ENCODE results near the gene KANSL1.

DNA sequence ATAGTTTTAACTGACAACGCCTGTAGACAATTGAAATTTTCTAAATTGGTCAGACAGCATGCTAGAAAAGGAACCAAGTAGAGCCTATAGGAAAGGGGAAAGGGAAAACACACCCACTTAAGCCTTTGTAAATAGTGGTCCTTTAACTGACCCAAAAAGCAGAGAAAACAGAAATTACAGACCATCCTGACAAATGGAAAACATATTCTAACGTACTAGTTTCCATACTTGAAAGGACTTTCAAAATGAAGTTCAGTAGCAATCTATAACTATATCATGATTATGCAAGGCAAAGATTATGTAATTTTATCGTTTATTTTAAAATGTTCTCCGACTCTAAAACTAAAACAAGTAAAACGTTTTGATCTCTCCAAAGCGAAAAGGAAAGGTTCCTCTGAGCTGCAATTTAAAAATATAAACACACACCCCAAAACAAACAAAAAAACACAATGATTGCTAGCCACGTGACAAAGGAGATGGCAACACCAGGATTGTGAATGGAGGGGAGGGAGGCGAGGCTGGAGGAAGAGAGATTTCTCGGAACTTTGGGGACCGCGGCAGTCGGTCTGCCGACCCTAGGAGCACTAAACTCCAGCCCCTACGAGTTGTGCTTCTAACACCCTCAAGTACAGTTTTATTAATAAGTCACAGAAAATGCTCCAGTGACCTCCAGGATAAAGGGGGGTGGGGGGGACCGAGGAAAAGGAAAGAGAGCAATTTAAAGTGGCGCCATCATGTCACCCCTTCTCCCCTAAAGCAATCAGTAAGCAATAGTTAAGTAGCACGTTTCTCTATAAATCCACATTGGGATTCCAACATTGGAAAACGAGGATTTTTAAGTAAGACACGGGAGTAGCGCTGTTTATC, 1.7 kb downstream of the KANSL1 start:
- TF ChIP-seq, protein P1, sequence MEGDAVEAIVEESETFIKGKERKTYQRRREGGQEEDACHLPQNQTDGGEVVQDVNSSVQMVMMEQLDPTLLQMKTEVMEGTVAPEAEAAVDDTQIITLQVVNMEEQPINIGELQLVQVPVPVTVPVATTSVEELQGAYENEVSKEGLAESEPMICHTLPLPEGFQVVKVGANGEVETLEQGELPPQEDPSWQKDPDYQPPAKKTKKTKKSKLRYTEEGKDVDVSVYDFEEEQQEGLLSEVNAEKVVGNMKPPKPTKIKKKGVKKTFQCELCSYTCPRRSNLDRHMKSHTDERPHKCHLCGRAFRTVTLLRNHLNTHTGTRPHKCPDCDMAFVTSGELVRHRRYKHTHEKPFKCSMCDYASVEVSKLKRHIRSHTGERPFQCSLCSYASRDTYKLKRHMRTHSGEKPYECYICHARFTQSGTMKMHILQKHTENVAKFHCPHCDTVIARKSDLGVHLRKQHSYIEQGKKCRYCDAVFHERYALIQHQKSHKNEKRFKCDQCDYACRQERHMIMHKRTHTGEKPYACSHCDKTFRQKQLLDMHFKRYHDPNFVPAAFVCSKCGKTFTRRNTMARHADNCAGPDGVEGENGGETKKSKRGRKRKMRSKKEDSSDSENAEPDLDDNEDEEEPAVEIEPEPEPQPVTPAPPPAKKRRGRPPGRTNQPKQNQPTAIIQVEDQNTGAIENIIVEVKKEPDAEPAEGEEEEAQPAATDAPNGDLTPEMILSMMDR (IDR thresholded peaks at IDR 0.05), result no peak
- peak in 1 of 3 donors; percentile 42 for TF ChIP-seq POLR2AphosphoS5 (IDR thresholded peaks at IDR 0.05)
- TF ChIP-seq POLR2A (IDR thresholded peaks at IDR 0.05), result no peak
